MV-4-11 (cell line): Measurements from ENCODE around the gene TKTL1.
A peak's percentile ranks its signal among the peaks of the same experiment; 100 is the strongest.

Experiments
- DNase-seq: peaks from one replicate; lab custom pipeline; 2025; lab: John Stamatoyannopoulos, UW

Gene TKTL1

DNA sequence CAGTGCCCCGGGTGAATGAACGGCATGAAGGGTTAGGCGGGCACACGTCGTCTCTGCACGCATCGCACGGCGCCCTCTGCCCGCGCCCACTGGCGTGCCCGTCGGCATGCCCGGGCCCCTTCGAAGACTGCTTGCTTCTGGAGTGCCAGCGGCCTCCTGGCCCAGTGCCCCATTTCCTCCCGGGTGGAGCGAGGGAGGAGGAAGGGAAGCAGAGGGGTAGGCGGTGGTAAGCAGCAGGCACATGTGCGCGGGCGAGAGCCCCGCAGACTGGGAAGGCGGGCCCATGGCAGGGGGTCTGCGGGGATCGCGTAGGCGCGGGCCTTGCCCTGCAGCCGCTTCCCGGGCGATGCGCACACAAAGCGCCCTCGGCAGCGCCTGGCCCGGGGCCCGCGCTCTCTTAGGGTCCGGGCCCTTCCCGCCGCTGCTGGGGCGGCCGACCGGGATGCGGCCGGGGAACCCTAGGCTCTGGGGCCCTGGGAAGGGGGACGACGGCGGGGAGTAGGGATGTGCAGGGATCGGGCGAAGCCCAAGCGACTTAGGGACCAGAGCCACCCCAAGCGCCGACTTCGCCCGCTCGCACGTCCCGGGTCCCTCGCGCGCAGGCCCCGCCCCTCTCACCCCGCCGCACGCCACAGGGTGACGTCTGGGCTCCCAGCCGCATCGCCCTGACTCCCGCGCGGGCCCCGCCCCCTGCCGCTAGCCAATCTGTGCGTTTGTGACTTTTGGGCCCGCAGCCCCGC is 82.6 kb downstream of the TKTL1 start:
- DNase-seq = no peak

DNA sequence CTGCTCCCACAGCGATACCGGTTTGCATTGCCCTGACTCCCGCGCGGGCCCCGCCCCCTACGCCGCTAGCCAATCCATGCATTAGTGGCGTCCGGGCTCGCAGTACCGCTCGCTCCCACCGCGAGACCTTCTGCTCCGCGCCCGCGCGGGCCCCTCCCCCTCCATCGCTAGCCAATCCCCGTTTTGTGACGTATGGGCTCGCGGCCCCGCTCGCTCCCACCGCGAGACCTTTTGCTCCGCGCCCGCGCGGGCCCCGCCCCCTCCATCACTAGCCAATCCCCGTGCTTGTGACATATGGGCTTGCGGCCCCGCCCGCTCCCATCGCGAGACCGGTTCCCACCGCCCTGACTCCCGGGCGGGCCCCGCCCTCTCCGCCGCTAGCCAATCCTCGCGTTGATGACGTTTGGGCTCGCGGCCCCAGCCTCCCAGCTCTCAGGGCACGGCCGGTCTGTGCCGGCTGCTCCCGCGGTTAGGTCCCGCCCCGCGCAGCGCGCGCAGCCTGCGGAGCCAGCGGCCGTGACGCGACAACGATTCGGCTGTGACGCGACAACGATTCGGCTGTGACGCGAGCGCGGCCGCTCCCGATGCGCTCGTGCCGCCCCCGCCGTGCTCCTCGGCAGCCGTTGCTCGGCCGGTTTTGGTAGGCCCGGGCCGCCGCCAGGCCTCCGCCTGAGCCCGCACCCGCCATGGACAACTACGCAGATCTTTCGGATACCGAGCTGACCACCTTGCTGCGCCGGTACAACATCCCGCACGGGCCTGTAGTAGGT is 83.4 kb downstream of the TKTL1 start, which contains the start of gene EMD:
EMD (plus strand) TSS at position 497 of the 770 bp plus-strand sequence; CDS start at position 687, 190 bp downstream.
- DNase-seq = peak; percentile 99

DNA sequence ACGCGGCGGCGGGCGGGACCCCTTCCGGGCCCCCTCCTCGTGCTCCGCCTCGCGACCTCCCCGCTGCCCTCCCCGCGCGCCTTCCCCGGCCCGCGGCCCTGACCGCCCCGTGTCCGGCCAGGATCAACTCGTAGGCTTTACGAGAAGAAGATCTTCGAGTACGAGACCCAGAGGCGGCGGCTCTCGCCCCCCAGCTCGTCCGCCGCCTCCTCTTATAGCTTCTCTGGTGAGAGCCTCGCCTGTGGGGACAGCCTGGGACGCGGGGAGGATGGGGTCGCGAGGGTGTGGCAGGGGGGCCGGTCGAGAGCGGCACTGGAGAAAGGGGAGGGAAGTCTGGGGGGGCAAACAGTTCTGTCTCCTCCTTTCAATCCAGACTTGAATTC is 84.0 kb downstream of the TKTL1 start:
- no peak for DNase-seq
